SK-N-SH (cell line): ENCODE results near the gene SRGN. TPM values are rescaled to one million over a fixed set of nuclear protein-coding genes. Genes with fewer than 3 reads are reported as not detected.

Experiments used
- polyA plus RNA-seq, 3 experiments: library from polyadenylated mRNA; depleted of rRNA; stranded (reverse); fragments of >200 nt; gene quantifications; 2 replicates each; pipeline ENCODE4 v1.2.3, GENCODE V29; 2012
- small RNA-seq, 7 experiments: library from RNA; depleted of rRNA; stranded (forward); fragments of <200 nt; gene quantifications; one replicate each; pipeline ENCODE3, GENCODE V24; 2012

SRGN gene
- polyA plus RNA-seq, 1 of the 3 experiments (the other 2 are of a cell fraction) = 0.10 TPM

Small RNA genes within 50 kb of the gene (small RNA-seq; reads per million reads assigned to genes)
- gene RF00017 = 0 reads per million in 7 experiments

Other genes with a start within 250 kb of the SRGN start
- 33.5 and 40.7 TPM in 2 replicates for gene DDX50, start 186.8 kb upstream of the SRGN start, polyA plus RNA-seq (2012; rRNA removed)
- gene DDX21, start 131.9 kb upstream of the SRGN start, polyA plus RNA-seq (2012; rRNA removed) = 40.1 and 58.4 TPM in 2 replicates
- 16.9 and 18.3 TPM in 2 replicates for gene KIFBP, start 99.3 kb upstream of the SRGN start, polyA plus RNA-seq (2012; rRNA removed)
- 10.6 and 12.9 TPM in 2 replicates for gene VPS26A, start 36.1 kb downstream of the SRGN start, polyA plus RNA-seq (2012; rRNA removed)
- gene SUPV3L1, start 92.1 kb downstream of the SRGN start, polyA plus RNA-seq (2012; rRNA removed) = 19.8 and 26.7 TPM in 2 replicates
- 0.06 and 0.10 TPM in 2 replicates for gene HKDC1, start 132.2 kb downstream of the SRGN start, polyA plus RNA-seq (2012; rRNA removed)
- 32.0 and 38.7 TPM in 2 replicates for gene HK1, start 190.4 kb downstream of the SRGN start, polyA plus RNA-seq (2012; rRNA removed)